ENCODE results near the gene GPC6. TPM values are rescaled to one million over a fixed set of nuclear protein-coding genes. Genes with fewer than 3 reads are reported as not detected.

GPC6 gene
- total RNA-seq, 2 experiments from 2014 or later: not detected

- no TSS peak for BruUV-seq (replicated peaks)
- TF ChIP-seq, protein P1, sequence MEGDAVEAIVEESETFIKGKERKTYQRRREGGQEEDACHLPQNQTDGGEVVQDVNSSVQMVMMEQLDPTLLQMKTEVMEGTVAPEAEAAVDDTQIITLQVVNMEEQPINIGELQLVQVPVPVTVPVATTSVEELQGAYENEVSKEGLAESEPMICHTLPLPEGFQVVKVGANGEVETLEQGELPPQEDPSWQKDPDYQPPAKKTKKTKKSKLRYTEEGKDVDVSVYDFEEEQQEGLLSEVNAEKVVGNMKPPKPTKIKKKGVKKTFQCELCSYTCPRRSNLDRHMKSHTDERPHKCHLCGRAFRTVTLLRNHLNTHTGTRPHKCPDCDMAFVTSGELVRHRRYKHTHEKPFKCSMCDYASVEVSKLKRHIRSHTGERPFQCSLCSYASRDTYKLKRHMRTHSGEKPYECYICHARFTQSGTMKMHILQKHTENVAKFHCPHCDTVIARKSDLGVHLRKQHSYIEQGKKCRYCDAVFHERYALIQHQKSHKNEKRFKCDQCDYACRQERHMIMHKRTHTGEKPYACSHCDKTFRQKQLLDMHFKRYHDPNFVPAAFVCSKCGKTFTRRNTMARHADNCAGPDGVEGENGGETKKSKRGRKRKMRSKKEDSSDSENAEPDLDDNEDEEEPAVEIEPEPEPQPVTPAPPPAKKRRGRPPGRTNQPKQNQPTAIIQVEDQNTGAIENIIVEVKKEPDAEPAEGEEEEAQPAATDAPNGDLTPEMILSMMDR (conservative IDR thresholded peaks at IDR 0.05; ENCODE audit: low read length): no peak
- no peak for TF ChIP-seq EZH2phosphoT487 (IDR thresholded peaks at IDR 0.05; ENCODE audit: borderline replicate concordance, low read depth, low read length)
- no peaks in the 10 kb centered on the region for H3K79me2 ChIP-seq (ENCODE audit: insufficient read depth, low read depth, low read length)
- ChIA-PET CTCF (ENCODE audit: unreplicated experiment) (no interaction called here), POLR2A (no interaction called here)
- no peaks in the 10 kb centered on the region for H3K9me2 ChIP-seq (ENCODE audit: insufficient read depth, low read length)
- intact Hi-C loops (cut with micrococcal nuclease; ENCODE audit: unreplicated experiment): no loop called here
- H3K27ac ChIP-seq (ENCODE audit: low read depth, low read length, poor library complexity, severe bottlenecking): no peak overlapping the region
- DNase-seq (ENCODE audit: low spot score): no peak
- no peak overlapping the region for H3K4me2 ChIP-seq (ENCODE audit: low read length)
- H3K36me3 ChIP-seq (ENCODE audit: insufficient read depth, low read length): no peaks in the 10 kb centered on the region
- no peaks in the 10 kb centered on the region for H3K9me3 ChIP-seq (ENCODE audit: low read length)
- no peak overlapping the region for H2AFZ ChIP-seq (ENCODE audit: low read length)
- no peaks in the 10 kb centered on the region for H3K4me1 ChIP-seq (ENCODE audit: insufficient read depth, low read length, poor library complexity, severe bottlenecking)
- H4K20me1 ChIP-seq (ENCODE audit: insufficient read depth, low read length): no peaks in the 10 kb centered on the region
- no peak overlapping the region for H3K4me3 ChIP-seq (ENCODE audit: low read depth, low read length, poor library complexity, severe bottlenecking)
Observed at GRCh38 chr13:93467175-93467574, 240.6 kb downstream of the GPC6 start.

DNA sequence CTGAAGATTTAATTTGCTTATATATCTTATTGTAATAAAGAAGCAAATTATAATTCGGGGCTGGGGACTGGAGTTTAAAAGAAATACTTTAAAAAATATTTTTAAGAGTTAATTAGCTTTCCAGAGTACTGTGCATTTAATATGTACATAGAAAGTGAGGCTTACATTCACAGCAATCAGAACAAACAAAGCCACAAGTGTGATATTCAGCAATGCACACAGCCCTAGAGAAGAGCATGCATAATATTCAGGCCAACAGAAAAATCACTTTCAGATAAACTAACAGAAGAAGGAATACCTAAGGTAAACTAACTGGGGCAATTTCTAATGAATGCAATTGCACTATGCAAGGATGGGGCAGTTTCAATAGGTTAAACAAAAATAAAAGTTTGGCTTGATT, 241.8 kb downstream of the GPC6 start:
- Histone ChIP-seq H3K4me3 (ENCODE audit: low read depth, low read length, poor library complexity, severe bottlenecking) (no peak overlapping the region), H3K36me3 (ENCODE audit: insufficient read depth, low read length) (no peaks in the 10 kb centered on the region), H3K27ac (ENCODE audit: low read depth, low read length, poor library complexity, severe bottlenecking) (no peak overlapping the region), H3K79me2 (ENCODE audit: insufficient read depth, low read depth, low read length) (no peaks in the 10 kb centered on the region), H3K9me2 (ENCODE audit: insufficient read depth, low read length) (no peaks in the 10 kb centered on the region), H4K20me1 (ENCODE audit: insufficient read depth, low read length) (no peaks in the 10 kb centered on the region), H3K4me1 (ENCODE audit: insufficient read depth, low read length, poor library complexity, severe bottlenecking) (no peaks in the 10 kb centered on the region), H3K9me3 (ENCODE audit: low read length) (no peaks in the 10 kb centered on the region), H2AFZ (ENCODE audit: low read length) (no peak overlapping the region), H3K4me2 (ENCODE audit: low read length) (no peak overlapping the region)
- no peak for DNase-seq (ENCODE audit: low spot score)
- CTCF ChIA-PET (ENCODE audit: unreplicated experiment): no interaction called here
- no TSS peak for BruUV-seq (replicated peaks)
- POLR2A ChIA-PET: interaction anchor here (1.0 kb wide), 1 partner anchor 162 kb away, joined by 3 read pairs; no protein-coding TSS in a partner anchor
- no peak for TF ChIP-seq EZH2phosphoT487 (IDR thresholded peaks at IDR 0.05; ENCODE audit: borderline replicate concordance, low read depth, low read length)
- TF ChIP-seq, protein P1 (conservative IDR thresholded peaks at IDR 0.05; ENCODE audit: low read length): no peak
- intact Hi-C loops (cut with micrococcal nuclease; ENCODE audit: unreplicated experiment): no loop called here

- no peak for DNase-seq (ENCODE audit: low spot score)
- no TSS peak for BruUV-seq (replicated peaks)
- TF ChIP-seq, protein P1 (conservative IDR thresholded peaks at IDR 0.05; ENCODE audit: low read length): no peak
- no peak for TF ChIP-seq EZH2phosphoT487 (IDR thresholded peaks at IDR 0.05; ENCODE audit: borderline replicate concordance, low read depth, low read length)
- intact Hi-C loops (cut with micrococcal nuclease; ENCODE audit: unreplicated experiment): no loop called here
- Histone ChIP-seq H2AFZ (ENCODE audit: low read length) (no peak overlapping the region), H3K79me2 (ENCODE audit: insufficient read depth, low read depth, low read length) (no peaks in the 10 kb centered on the region), H3K4me3 (ENCODE audit: low read depth, low read length, poor library complexity, severe bottlenecking) (no peak overlapping the region), H3K4me2 (ENCODE audit: low read length) (no peak overlapping the region), H3K36me3 (ENCODE audit: insufficient read depth, low read length) (no peaks in the 10 kb centered on the region), H4K20me1 (ENCODE audit: insufficient read depth, low read length) (no peaks in the 10 kb centered on the region), H3K9me2 (ENCODE audit: insufficient read depth, low read length) (no peaks in the 10 kb centered on the region), H3K9me3 (ENCODE audit: low read length) (no peaks in the 10 kb centered on the region), H3K27ac (ENCODE audit: low read depth, low read length, poor library complexity, severe bottlenecking) (no peak overlapping the region), H3K4me1 (ENCODE audit: insufficient read depth, low read length, poor library complexity, severe bottlenecking) (no peaks in the 10 kb centered on the region)
- ChIA-PET CTCF (ENCODE audit: unreplicated experiment) (no interaction called here), POLR2A (no interaction called here)
Observed at GRCh38 chr13:93472296-93472695, 245.7 kb downstream of the GPC6 start.

All from OCI-LY7 (cell line).